ENCODE results near the gene YPEL1. TPM values are rescaled to one million over a fixed set of nuclear protein-coding genes. Genes with fewer than 3 reads are reported as not detected.
"Not testable (repeated sequence)": the region's sequence is repeated elsewhere in the genome, so short reads cannot be mapped to it uniquely, and the experiment has no call there.

YPEL1 gene
- total RNA-seq, 1 donor from 2014 or later, result 6.0 TPM

GRCh38 chr22:21680830-21681565, 54.6 kb downstream of the YPEL1 start:
- Mint-ChIP-seq H3K9me3 (ENCODE audit: low read depth) (no peaks in the 10 kb centered on the region), H3K27me3 (ENCODE audit: low read depth) (no peaks in the 10 kb centered on the region), H3K4me1 (ENCODE audit: low read depth) (no peaks in the 10 kb centered on the region), H3K36me3 (ENCODE audit: low read depth) (peaks cover 4% of the 10 kb centered on the region), H3K4me3 (ENCODE audit: unreplicated experiment) (no peak overlapping the region), H3K27ac (ENCODE audit: unreplicated experiment) (no peak overlapping the region)
- DNase-seq (ENCODE audit: low spot score), result no peak
- TF ChIP-seq CTCF (IDR thresholded peaks at IDR 0.05), result no peak

GRCh38 chr22:21679383-21679782, 56.2 kb downstream of the YPEL1 start:
- Mint-ChIP-seq H3K4me1 (ENCODE audit: low read depth) (no peaks in the 10 kb centered on the region), H3K27me3 (ENCODE audit: low read depth) (no peaks in the 10 kb centered on the region), H3K36me3 (ENCODE audit: low read depth) (peaks cover 11% of the 10 kb centered on the region), H3K9me3 (ENCODE audit: low read depth) (no peaks in the 10 kb centered on the region), H3K4me3 (ENCODE audit: unreplicated experiment) (no peak overlapping the region), H3K27ac (ENCODE audit: unreplicated experiment) (no peak overlapping the region)
- TF ChIP-seq CTCF (IDR thresholded peaks at IDR 0.05), result no peak
- no peak for DNase-seq (ENCODE audit: low spot score)

GRCh38 chr22:21678842-21679241, 56.8 kb downstream of the YPEL1 start:
- H3K4me1 Mint-ChIP-seq (ENCODE audit: low read depth); H3K27me3 Mint-ChIP-seq (ENCODE audit: low read depth); H3K27ac Mint-ChIP-seq (ENCODE audit: unreplicated experiment); H3K4me3 Mint-ChIP-seq (ENCODE audit: unreplicated experiment); DNase-seq (ENCODE audit: low spot score); H3K9me3 Mint-ChIP-seq (ENCODE audit: low read depth): not testable (repeated sequence)
- H3K36me3 Mint-ChIP-seq (ENCODE audit: low read depth), result peaks cover 11% of the 10 kb centered on the region

- TF ChIP-seq CTCF (IDR thresholded peaks at IDR 0.05), result no peak
- no peaks in the 10 kb centered on the region for H3K4me1 Mint-ChIP-seq (ENCODE audit: low read depth)
- H3K9me3 Mint-ChIP-seq (ENCODE audit: low read depth), result no peaks in the 10 kb centered on the region
- H3K27me3 Mint-ChIP-seq (ENCODE audit: low read depth), result no peaks in the 10 kb centered on the region
- no peak overlapping the region for H3K27ac Mint-ChIP-seq (ENCODE audit: unreplicated experiment)
- no peak for DNase-seq (ENCODE audit: low spot score)
- H3K36me3 Mint-ChIP-seq (ENCODE audit: low read depth), result peaks cover 12% of the 10 kb centered on the region
- no peak overlapping the region for H3K4me3 Mint-ChIP-seq (ENCODE audit: unreplicated experiment)
Measured at GRCh38 chr22:21677606-21678443, 57.8 kb downstream of the YPEL1 start.

- Mint-ChIP-seq H3K36me3 (ENCODE audit: low read depth) (peaks cover 22% of the 10 kb centered on the region), H3K4me3 (ENCODE audit: unreplicated experiment) (no peak overlapping the region)
- no peak for DNase-seq (ENCODE audit: low spot score)
Measured at GRCh38 chr22:21674638-21675245, 60.9 kb downstream of the YPEL1 start.

More at GRCh38 chr22:21674638-21675245, 60.9 kb downstream of the YPEL1 start:
- H3K27ac Mint-ChIP-seq (ENCODE audit: unreplicated experiment), result peak overlapping the region; percentile 36
- no peaks in the 10 kb centered on the region for H3K27me3 Mint-ChIP-seq (ENCODE audit: low read depth)
- no peak for TF ChIP-seq CTCF (IDR thresholded peaks at IDR 0.05)
- no peaks in the 10 kb centered on the region for H3K4me1 Mint-ChIP-seq (ENCODE audit: low read depth)
- H3K9me3 Mint-ChIP-seq (ENCODE audit: low read depth), result no peaks in the 10 kb centered on the region

Measured in chondrocyte (in vitro differentiated cells).